ENCODE data around the gene PHETA2.

GRCh38 chr22:42077486-42078125 lies 3.6 kb downstream of the PHETA2 start:
- TF ChIP-seq CTCF (IDR thresholded peaks at IDR 0.05) = no peak
- no peak for TF ChIP-seq POLR2A (IDR thresholded peaks at IDR 0.05; ENCODE audit: low read depth)

All from esophagus muscularis mucosa (tissue), 3 donors.